GM19035 (cell line): Measurements from ENCODE around the gene PSMB10.

Source experiments
- ATAC-seq: cut with Tn5 transposase; IDR thresholded peaks from one replicate; pipeline ENCODE4 v1.9.1; 2021; ENCODE audit not compliant: unreplicated experiment

PSMB10 gene

DNA sequence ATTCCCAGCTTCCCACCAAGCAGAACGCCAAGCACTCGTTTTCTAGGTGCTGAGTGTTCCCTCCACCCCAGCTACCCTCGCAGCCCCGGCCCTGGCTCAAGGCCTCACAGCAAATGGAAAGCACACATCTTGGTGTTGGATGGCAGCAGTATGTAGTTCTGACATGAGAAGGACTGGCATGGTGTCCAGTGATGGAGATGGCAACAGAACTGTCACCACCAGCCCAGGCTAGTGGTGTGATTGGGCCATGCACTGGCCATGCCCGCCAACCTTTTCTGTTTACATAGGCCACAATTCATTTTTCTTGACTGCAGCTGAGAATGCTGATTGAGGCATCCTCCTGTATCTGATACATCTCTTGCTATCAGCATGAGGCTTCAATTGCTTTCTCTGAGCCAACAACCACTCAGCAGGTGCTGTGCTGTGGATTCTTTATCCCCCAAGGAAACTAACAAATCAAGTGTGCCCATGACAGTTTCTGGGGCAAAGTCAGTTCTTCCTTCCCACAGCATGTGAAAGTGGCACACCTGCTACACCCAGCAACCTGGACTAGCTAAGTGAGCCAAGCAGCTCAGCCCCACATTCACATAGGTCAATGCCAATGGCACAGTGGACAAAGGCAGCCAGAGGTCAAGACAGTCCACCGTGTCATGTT lies 28.0 kb upstream of the PSMB10 start:
- ATAC-seq, result no peak

GRCh38 chr16:67963662-67964321 lies 27.1 kb upstream of the PSMB10 start:
- ATAC-seq, result no peak

GRCh38 chr16:67963292-67963661 lies 26.6 kb upstream of the PSMB10 start:
- no peak for ATAC-seq

DNA sequence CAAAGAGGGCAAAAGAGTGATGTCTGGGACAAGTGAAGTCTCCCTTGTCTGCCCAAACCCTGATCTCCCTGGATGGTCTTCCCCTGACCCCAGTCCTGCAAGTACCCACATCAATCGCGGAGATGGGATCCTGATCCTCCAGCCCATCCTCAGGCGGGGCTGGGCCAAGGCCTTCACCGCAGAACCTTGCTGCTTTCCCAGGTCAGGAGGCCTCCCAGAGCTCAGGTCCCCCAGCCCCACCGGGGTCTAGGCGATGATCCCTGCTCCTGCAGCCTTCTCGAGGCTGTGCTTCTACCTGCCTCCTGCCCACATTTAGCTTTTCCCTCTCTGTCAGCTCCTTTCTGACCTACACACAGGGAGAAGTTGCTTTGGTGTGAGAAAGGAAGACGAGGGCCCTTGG lies 25.5 kb upstream of the PSMB10 start:
- no peak for ATAC-seq

DNA sequence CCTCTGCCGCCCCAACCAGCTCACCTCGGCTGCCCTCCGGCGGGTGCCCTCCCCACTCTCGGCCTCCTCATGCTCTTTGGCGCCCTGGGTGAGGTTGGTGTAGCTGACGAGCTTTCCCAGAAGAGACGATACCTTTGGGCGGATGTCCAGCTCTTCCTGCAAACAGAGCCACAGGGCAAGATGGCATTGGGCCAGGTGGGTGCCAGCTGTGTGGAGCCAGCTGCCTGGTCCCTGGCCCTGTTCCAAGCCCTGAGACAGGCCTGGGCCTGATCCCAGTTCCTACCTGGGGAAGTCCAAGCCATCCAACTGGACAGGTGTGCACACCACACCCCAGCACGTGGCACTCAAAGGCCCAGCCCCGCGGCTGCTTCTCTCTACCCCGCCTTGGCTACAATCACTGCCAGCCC lies 24.9 kb upstream of the PSMB10 start:
- ATAC-seq, result no peak

- ATAC-seq, result no peak
These were observed 23.1 kb upstream of the PSMB10 start for GRCh38 chr16:67959536-67960329.

DNA sequence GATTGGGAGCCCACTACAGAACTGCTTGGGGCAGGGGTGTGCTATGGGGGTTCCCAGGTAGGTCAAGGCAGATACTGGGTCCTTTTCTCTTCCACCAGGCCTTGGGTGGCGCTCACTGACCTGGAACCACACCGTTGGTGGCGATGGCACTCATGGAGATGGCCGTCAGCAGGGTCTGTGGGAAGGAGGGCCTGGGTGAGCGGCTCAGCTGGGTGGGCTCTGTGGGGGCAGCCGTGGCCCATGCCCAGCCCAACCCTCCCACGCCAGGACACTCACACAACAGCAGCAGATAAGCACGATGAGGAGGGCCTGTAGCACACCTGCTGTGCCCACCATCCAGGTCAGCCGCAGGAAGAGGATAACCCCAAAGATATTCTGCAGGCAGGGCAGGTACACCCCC lies 21.0 kb upstream of the PSMB10 start:
- ATAC-seq, result no peak

DNA sequence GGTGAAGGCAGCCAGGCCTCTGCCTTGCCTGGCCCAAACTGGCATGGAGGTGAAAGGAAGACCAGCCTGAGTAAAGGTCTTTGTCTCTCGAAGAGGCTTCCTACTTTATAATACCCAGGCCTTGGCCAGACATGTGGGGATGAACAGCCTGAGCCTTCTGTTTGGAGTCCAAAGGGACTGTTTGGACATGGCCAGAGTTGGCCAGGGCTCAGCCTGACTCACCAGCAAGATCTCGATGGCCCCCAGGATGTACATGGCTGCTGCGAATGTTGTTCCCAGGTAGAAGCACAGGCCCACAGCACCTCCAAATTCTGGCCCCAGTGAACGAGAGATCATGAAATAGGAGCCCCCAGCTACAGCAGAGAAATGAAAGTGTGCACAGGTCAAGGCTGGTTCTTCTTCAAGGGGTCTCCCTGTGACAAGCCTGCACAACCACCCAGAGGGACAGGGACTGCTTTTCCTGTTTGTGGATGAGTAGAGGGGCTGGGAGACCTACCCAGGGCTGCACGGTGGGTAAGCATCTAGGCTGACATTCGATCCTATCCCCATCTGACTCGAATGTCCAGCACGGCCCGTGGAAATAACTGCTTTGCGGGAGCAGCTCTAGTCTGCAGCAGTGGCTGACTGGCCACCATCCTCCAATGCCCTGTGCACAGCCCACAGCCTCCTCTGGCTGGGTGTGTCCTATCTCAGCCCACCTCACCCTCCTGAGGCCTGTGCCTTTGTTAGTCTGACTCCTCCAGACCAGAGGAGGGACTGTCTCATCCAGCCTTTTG lies 18.0 kb upstream of the PSMB10 start:
- ATAC-seq, result no peak

- ATAC-seq, result no peak
These were observed 17.2 kb upstream of the PSMB10 start for GRCh38 chr16:67953641-67954375.

- no peak for ATAC-seq
These were observed 14.8 kb upstream of the PSMB10 start for GRCh38 chr16:67951485-67951884.

DNA sequence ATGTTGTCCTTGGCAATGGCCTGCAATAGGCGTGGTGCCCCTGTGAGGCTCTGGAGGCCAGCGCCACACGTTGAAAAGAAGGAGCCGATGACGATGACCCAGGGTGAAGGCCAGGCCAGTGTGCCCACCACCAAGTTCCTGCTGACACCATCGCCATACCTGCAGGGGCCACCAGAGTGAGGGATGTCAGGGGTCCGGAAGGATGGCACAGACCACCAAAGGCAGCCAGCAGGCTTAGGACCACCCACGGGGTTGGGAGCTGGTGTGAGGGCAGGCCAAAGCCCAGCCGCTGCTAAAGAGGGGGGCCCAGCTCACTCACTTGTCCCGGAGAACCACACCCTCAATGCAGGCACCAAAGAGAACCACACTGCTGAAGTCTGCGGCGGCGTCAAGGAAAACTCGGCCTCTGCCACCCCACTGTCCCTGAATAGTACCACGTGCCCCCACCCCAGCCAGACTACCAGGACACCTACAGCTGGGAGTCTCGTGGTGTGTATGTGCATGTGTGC lies 13.7 kb upstream of the PSMB10 start:
- ATAC-seq, result no peak

- ATAC-seq, result no peak
These were observed 13.0 kb upstream of the PSMB10 start for GRCh38 chr16:67949645-67950044.

DNA sequence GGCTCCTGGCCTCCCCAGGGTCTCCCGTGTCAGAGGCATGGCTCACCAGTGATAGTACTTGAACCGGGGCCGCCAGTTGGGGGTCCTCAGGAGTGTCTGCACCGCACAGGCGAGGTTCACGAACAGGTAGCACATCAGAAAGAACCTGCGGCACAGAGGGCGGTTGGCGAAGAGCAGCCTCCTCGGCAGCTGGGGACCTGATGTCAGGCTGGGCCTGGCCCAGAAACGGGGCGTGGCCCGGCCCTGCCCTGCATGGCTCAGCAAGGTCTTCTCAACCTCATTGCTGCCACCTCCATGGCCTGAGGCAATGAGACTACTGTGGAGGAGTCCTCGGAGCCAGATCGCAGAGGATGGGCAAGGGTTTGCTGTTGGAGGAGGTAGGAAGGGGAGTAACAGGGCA lies 11.4 kb upstream of the PSMB10 start:
- no peak for ATAC-seq

GRCh38 chr16:67946966-67947558 lies 10.4 kb upstream of the PSMB10 start:
- ATAC-seq, result no peak

DNA sequence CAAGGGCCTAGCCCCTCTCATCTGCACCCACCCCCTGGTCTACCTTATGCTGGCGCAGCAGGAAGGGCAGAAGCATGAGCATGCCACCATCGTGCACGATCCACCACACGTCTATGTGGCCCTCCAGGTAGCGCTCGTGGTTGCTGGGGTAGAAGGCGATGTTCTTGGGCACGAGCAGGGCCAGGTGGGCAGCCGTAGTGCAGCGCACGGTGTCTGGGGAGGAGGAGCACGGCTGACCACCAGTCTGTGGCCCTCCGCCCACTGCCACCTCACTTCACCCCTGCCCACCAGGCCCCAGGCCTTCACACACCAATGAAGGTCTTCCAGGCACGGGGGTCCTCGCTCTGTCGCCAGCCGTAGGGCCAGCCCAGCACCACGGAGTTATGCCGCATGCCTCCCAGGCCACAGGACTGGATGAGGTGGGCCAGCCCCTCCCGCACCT lies 9.5 kb upstream of the PSMB10 start:
- no peak for ATAC-seq

GRCh38 chr16:67945392-67945933 lies 8.8 kb upstream of the PSMB10 start:
- ATAC-seq, result no peak

DNA sequence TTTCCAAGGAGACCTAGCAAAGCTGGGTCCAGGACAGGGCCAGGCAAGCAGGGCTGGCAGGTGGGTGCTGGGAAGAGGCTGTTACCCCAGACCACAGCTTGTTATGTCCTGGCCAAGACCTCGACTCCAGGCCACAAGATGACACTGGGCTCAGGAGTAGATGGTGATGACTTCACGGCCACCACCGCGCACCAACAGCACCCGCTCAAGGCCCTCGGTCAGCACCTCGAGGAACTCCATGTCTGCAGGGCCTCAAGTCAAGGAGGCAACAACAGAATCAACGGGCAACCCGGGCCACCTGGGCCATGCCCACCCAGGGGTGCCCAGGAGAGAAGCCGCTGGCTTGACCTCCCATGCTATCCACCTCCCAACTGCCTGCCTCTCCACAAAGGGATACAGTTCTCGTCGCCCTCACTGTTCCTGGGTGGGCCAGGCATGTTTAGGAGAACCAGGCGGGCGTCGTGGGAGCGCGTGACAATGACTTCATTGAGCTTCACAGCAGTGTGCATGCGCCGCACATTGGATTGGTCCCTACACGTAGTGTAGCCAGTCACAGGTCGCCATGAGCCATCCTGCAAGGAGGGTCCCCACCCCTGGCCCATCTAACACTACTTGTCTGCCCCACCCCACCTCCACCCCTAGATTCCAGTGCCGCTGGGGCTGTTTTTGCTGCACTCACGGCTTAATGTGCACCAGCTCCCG lies 8.2 kb upstream of the PSMB10 start:
- ATAC-seq, result no peak

DNA sequence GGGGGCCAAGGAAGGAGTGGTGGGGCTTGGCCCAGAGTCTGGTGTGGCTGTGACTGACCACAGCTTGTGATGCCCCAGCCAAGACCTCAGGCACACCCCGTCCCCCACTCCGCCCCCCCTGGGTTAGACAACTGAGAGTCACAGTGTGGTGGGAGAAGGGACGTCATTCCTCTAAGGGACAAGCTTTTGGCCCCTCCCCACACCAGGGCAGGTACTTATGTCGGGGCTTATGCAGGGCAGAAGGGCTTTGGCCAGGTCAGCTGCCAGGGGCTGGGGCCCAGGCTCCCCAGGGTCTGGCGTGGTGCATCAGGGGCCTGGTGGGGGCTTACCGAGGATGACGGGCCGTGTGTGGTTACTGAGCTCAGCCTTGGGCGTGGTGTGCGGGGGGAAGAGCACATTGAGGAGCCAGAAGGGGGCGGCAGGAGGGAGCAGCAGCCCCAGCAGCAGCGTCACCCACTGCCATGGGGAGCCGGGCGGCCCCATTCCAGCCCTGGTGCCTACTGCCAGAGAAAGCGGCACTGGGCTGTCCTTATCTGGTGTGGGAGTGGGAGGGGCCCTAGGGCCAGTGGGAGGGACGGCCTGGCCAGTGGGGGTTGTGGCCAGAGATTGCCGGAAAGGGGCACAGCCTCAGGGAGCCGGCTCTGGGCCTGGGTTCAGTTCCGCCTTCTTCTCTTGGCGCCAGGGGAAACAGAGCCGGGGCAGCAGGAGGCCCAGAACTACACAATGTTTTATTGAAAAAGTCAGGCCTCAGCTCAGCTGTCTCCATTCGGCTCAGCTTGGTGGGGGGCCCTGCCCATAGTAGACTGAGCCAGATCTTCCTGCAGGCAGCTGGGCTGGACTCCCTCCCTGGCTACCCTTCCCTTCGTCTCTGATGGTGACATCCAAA lies 7.2 kb upstream of the PSMB10 start, which contains the start of gene LCAT:
TSS of gene LCAT (minus strand) at position 502 of the 886 bp plus-strand sequence. CDS start at position 483, 19 bp downstream.
- ATAC-seq, result no peak
